K562 (cell line): ENCODE results near the gene MTSS2. TPM values are rescaled to one million over a fixed set of nuclear protein-coding genes. Genes with fewer than 3 reads are reported as not detected.

Source experiments
- ATAC-seq: fragments of 200-7000 bp; cut with Tn5 transposase; 3 replicates; pipeline ENCODE4 v1.9.1; 2020; ENCODE audit warnings: moderate library complexity
- BruUV-seq: library from RNA; stranded (reverse); fragments of 400-500 nt; replicated peaks from 2 replicates; lab custom pipeline; 2021; lab: Mats Ljungman, UMichigan
- CTCF ChIA-PET: fragments of 300-600 bp; formaldehyde crosslinking; extraction: SDS; loops from one replicate; lab custom pipeline; 2021; ENCODE audit warnings: low intra/inter-chr PET ratio; lab: Yijun Ruan, JAX
- POLR2A ChIA-PET: fragments of 300-600, 350-650 bp; sonication (Branson Sonifier 250); formaldehyde crosslinking; extraction: SDS; loops from one replicate; lab custom pipeline; 2021; ENCODE audit warnings: antibody characterized with exemption, inconsistent platforms; lab: Yijun Ruan, JAX
- DNase-seq, 4 experiments: peaks; one replicate each; pipeline versions ENCODE4 v3.0.0 to v3.0.0-alpha.2; 2011 to 2018; ENCODE audit warnings: low spot score in 3 of 4, mixed read lengths in 3 of 4; ENCODE audit errors: extremely low read depth in 1 of 4
- FAIRE-seq: peaks from 2 replicates; lab custom pipeline; 2011; peaks lifted over from hg19 to GRCh38; lab: Jason Lieb, UNC
- H2AFZ ChIP-seq: 2 replicates; pipeline ENCODE4 v1.6.0; 2011; ENCODE audit warnings: low read depth, low read length, control low read depth, inconsistent platforms
- H3K27ac ChIP-seq: fragments of 200-600 bp; 3 replicates; pipeline ENCODE4 v1.8.0; 2011; ENCODE audit warnings: low read depth, mild to moderate bottlenecking, control low read depth, inconsistent platforms, low read length, moderate library complexity, mixed read lengths; ENCODE audit errors: extremely low read depth
- H3K27me3 ChIP-seq, 2 experiments: fragments of 300-600 bp in 1 of 2; 2 replicates in 1 of 2; 3 replicates in 1 of 2; pipeline versions ENCODE4 v1.6.0 to v1.8.0; 2011; ENCODE audit warnings: inconsistent platforms in 2 of 2, low read length in 2 of 2, mild to moderate bottlenecking in 1 of 2, mixed read lengths in 1 of 2, moderate library complexity in 1 of 2; ENCODE audit not compliant: control insufficient read depth in 2 of 2, insufficient read depth in 2 of 2
- H3K36me3 ChIP-seq: fragments of 300-600 bp; 3 replicates; pipeline ENCODE4 v1.8.0; 2011; ENCODE audit warnings: mild to moderate bottlenecking, low read length, inconsistent platforms; ENCODE audit not compliant: control insufficient read depth, insufficient read depth
- H3K4me1 ChIP-seq, 2 experiments: fragments of 200-600 bp in 1 of 2; replicated peaks in 1 of 2; 2 replicates in 1 of 2; 3 replicates in 1 of 2; pipeline versions ENCODE4 v1.5.1 to v1.8.0; 2011; ENCODE audit warnings: inconsistent platforms in 2 of 2, low read length in 2 of 2, mild to moderate bottlenecking in 1 of 2, mixed read lengths in 1 of 2, moderate library complexity in 1 of 2; ENCODE audit not compliant: control insufficient read depth in 2 of 2, insufficient read depth in 2 of 2
- H3K4me2 ChIP-seq: 2 replicates; pipeline ENCODE4 v1.6.1; 2011; ENCODE audit warnings: low read length, control low read depth, inconsistent platforms, mixed read lengths; ENCODE audit not compliant: insufficient read depth
- H3K4me3 ChIP-seq: fragments of 200-600 bp; sonication (generic), shearing (Covaris generic); 2 replicates; pipeline ENCODE4 v1.5.1; 2016; ENCODE audit warnings: control low read depth, inconsistent platforms
- H3K79me2 ChIP-seq: fragments of 200-600 bp; 3 replicates; pipeline ENCODE4 v1.8.0; 2011; ENCODE audit warnings: low read length, inconsistent platforms; ENCODE audit not compliant: control insufficient read depth, insufficient read depth
- H3K9ac ChIP-seq, 2 experiments: 2 replicates each; pipeline versions ENCODE4 v1.6.0 to v1.6.1; 2011; ENCODE audit warnings: low read depth in 2 of 2, low read length in 2 of 2, control low read depth in 1 of 2, inconsistent platforms in 1 of 2, mild to moderate bottlenecking in 1 of 2, mixed read lengths in 1 of 2; ENCODE audit not compliant: insufficient read depth in 1 of 2
- H3K9me1 ChIP-seq: one replicate; pipeline ENCODE4 v1.6.0; 2011; ENCODE audit warnings: inconsistent platforms, mild to moderate bottlenecking, low read length, moderate library complexity; ENCODE audit not compliant: control insufficient read depth, insufficient read depth
- H3K9me3 ChIP-seq: replicated peaks from 2 replicates; pipeline ENCODE4 v1.5.1; 2011; ENCODE audit warnings: low read depth, low read length, inconsistent platforms; ENCODE audit not compliant: control insufficient read depth, insufficient read depth
- H4K20me1 ChIP-seq: replicated peaks from 2 replicates; pipeline ENCODE4 v1.6.1; 2011; ENCODE audit warnings: low read length, inconsistent platforms, mixed read lengths; ENCODE audit not compliant: control insufficient read depth, insufficient read depth
- CBX2 ChIP-seq: fragments of 200-600 bp; sonication (generic); IDR thresholded peaks from one replicate; pipeline ENCODE4 v1.6.1; 2012; ENCODE audit warnings: mild to moderate bottlenecking, low read length, inconsistent platforms; ENCODE audit not compliant: insufficient read depth, poor library complexity, severe bottlenecking
- JUN ChIP-seq, 2 experiments: sonication (generic) in 1 of 2; formaldehyde crosslinking in 1 of 2; IDR thresholded peaks; 2 replicates each; pipeline versions ENCODE4 v1.6.1 to v1.8.0; 2012 to 2022; ENCODE audit warnings: borderline replicate concordance in 2 of 2, mild to moderate bottlenecking in 2 of 2, improper control_type of control experiment in 1 of 2, low read depth in 1 of 2, low read length in 1 of 2, missing genetic modification reagents in 1 of 2
- MIER1 ChIP-seq: fragments of 450-650 bp; IDR thresholded peaks from 2 replicates; pipeline ENCODE4 v1.6.1; 2016; ENCODE audit warnings: antibody characterized with exemption, mild to moderate bottlenecking, low read depth
- MYC ChIP-seq, 2 experiments: fragments of 250-450 bp in 1 of 2; sonication (Bioruptor Pico) in 1 of 2; IDR thresholded peaks; 2 replicates each; pipeline versions ENCODE4 v1.5.1 to v1.6.1; 2012 to 2021; ENCODE audit warnings: low read depth in 2 of 2, borderline replicate concordance in 1 of 2, improper control_type of control experiment in 1 of 2, low read length in 1 of 2, mild to moderate bottlenecking in 1 of 2, moderate library complexity in 1 of 2
- NFXL1 ChIP-seq: fragments of 450-650 bp; formaldehyde crosslinking; IDR thresholded peaks from 2 replicates; pipeline ENCODE4 v1.4.0; 2021; ENCODE audit warnings: mild to moderate bottlenecking
- PHB ChIP-seq: fragments of 250-450 bp; sonication (Bioruptor Pico); IDR thresholded peaks from 2 replicates; pipeline ENCODE4 v1.5.0; 2021
- U2AF2 ChIP-seq: fragments of 200-400 bp; formaldehyde crosslinking; optimal IDR thresholded peaks from 2 replicates; pipeline ENCODE3; 2017; ENCODE audit warnings: low read depth, mild to moderate bottlenecking, low read length
- XRCC5 ChIP-seq: fragments of 200-400 bp; formaldehyde crosslinking; IDR thresholded peaks from 2 replicates; pipeline ENCODE4 v1.6.1; 2017; ENCODE audit warnings: low read depth, mild to moderate bottlenecking, low read length
- ZNF311 ChIP-seq: fragments of 250-450 bp; sonication (Bioruptor Pico); IDR thresholded peaks from 2 replicates; pipeline ENCODE4 v1.4.0; 2020; ENCODE audit warnings: mild to moderate bottlenecking, moderate library complexity
- ZNF444 ChIP-seq: fragments of 250-450 bp; sonication (Bioruptor Pico); IDR thresholded peaks from 2 replicates; pipeline ENCODE4 v1.4.0; 2020; ENCODE audit warnings: mild to moderate bottlenecking, moderate library complexity
- ZNF778 ChIP-seq: fragments of 450-650 bp; formaldehyde crosslinking; IDR thresholded peaks from 2 replicates; pipeline ENCODE4 v1.4.0; 2020; ENCODE audit warnings: mild to moderate bottlenecking, moderate library complexity
- WGBS: fragments of 100-300 bp; shearing (Covaris generic); methylation state at CpG from one replicate; pipeline ENCODE4 v1.1.6; 2016; ENCODE audit warnings: low coverage, mixed read lengths; ENCODE audit not compliant: insufficient coverage; ENCODE audit errors: missing lambda C conversion rate; 5-methylcytosine and 5-hydroxymethylcytosine counted together
- in situ Hi-C: fragments of 300-500 bp; cut with MboI; formaldehyde crosslinking; loops from 4 replicates; pipeline ENCODE4 v1.15.0; 2018; ENCODE audit warnings: inconsistent platforms, mixed read lengths
- intact Hi-C: fragments of 100-400 bp; cut with micrococcal nuclease; formaldehyde crosslinking; loops from 2 replicates; pipeline ENCODE4 v1.14.2; 2022
- polyA plus RNA-seq, 8 experiments: library from polyadenylated mRNA; depleted of rRNA in 4 of 8; stranded (reverse) in 5 of 8; unstranded in 3 of 8; fragments of >200 nt; fragmentation: Nextera tagmentation in 2 of 8; fragmentation: Illumina TruSeq in 1 of 8; extraction: Ambion mirVana in 2 of 8; extraction: Trizol in 1 of 8; gene quantifications; 2 replicates each; pipeline versions ENCODE4 v1.2.1 to v1.2.3, GENCODE V29; 2011 to 2014; ENCODE audit warnings: inconsistent platforms in 1 of 8, missing spikeins in 1 of 8
- total RNA-seq, 7 experiments: library from RNA; depleted of rRNA in 6 of 7; stranded (reverse); fragments of >200 nt in 6 of 7; fragmentation: Illumina TruSeq in 2 of 7; extraction: Trizol in 2 of 7; gene quantifications; 2 replicates each; pipeline versions ENCODE4 v1.2.1 to v1.2.3, GENCODE V29; 2011 to 2021; ENCODE audit warnings: low replicate concordance in 1 of 7
- TF ChIP-seq, protein P1 (sequence below): sonication (generic); formaldehyde crosslinking; IDR thresholded peaks from 2 replicates; pipeline ENCODE4 v1.8.0; 2023; ENCODE audit warnings: mild to moderate bottlenecking, missing genetic modification reagents
- TF ChIP-seq, protein P2 (sequence below): IDR thresholded peaks from 2 replicates; pipeline ENCODE4 v1.6.1; 2016; ENCODE audit warnings: missing genetic modification characterization, missing compliant biosample characterization

MTSS2 gene
- total and polyA plus RNA-seq, 9 of the 15 experiments (the other 6 are each of a cell fraction or from before 2014, with no cell fraction given) = 0.11 to 60.3 (median 16.9) TPM

DNA sequence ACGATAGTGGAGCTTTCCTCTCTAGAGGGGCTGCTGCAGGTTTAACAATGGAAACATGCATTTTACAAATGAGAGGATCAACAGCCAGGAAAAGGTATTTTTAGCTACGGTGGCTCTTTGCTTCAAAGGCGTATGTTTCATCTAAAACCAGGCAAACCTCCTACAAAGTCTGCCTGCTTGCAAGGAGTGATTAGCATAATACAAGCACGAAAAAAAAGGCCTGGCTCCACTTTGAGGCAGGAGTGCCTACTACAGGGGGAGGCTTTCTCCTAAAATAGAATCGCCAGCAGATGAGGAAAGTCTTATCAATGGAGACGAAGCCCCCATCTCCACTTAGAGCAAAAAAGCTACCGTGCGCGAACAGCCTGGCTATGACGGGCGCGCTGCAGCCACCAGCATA lies 27.1 kb upstream of the MTSS2 start:
- H3K4me2 ChIP-seq = no peak overlapping the region
- DNase-seq = no peak
- in situ Hi-C loops = no loop called here

More for the DNA sequence above, 27.1 kb upstream of the MTSS2 start:
- intact Hi-C loops = no loop called here
- peaks cover 2 to 14% of the 10 kb centered on the region in 2 experiments; a peak in 3 of 5 replicates for H3K4me1 ChIP-seq
- no peak overlapping the region for H3K27ac ChIP-seq
- H3K79me2 ChIP-seq = no peaks in the 10 kb centered on the region
- H3K9me1 ChIP-seq = peaks cover 3% of the 10 kb centered on the region
- ChIA-PET CTCF (no interaction called here), POLR2A (interaction anchor here (0.6 kb wide), 1 partner anchor 683 kb away, joined by 3 read pairs; no protein-coding TSS in a partner anchor)
- no peaks in the 10 kb centered on the region for H3K9me3 ChIP-seq
- H3K27me3 ChIP-seq = no peaks in the 10 kb centered on the region
- no TSS peak for BruUV-seq
- no peak overlapping the region for H2AFZ ChIP-seq
- H3K9ac ChIP-seq = no peak overlapping the region
- 79% methylated on average over 12 of the region's 12 CpGs for WGBS
- no peak for FAIRE-seq
- TF ChIP-seq, protein P1, sequence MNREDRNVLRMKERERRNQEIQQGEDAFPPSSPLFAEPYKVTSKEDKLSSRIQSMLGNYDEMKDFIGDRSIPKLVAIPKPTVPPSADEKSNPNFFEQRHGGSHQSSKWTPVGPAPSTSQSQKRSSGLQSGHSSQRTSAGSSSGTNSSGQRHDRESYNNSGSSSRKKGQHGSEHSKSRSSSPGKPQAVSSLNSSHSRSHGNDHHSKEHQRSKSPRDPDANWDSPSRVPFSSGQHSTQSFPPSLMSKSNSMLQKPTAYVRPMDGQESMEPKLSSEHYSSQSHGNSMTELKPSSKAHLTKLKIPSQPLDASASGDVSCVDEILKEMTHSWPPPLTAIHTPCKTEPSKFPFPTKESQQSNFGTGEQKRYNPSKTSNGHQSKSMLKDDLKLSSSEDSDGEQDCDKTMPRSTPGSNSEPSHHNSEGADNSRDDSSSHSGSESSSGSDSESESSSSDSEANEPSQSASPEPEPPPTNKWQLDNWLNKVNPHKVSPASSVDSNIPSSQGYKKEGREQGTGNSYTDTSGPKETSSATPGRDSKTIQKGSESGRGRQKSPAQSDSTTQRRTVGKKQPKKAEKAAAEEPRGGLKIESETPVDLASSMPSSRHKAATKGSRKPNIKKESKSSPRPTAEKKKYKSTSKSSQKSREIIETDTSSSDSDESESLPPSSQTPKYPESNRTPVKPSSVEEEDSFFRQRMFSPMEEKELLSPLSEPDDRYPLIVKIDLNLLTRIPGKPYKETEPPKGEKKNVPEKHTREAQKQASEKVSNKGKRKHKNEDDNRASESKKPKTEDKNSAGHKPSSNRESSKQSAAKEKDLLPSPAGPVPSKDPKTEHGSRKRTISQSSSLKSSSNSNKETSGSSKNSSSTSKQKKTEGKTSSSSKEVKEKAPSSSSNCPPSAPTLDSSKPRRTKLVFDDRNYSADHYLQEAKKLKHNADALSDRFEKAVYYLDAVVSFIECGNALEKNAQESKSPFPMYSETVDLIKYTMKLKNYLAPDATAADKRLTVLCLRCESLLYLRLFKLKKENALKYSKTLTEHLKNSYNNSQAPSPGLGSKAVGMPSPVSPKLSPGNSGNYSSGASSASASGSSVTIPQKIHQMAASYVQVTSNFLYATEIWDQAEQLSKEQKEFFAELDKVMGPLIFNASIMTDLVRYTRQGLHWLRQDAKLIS (CRISPR knock-in tag) = no peak
- TF ChIP-seq U2AF2 (no peak), ZNF311 (CRISPR knock-in tag) (no peak), ZNF778 (CRISPR knock-in tag) (no peak), NFXL1 (CRISPR knock-in tag) (no peak), PHB (no peak), MYC (IDR thresholded peaks at IDR 0.05; ENCODE audit: low read depth, low read length) (no peak), MYC (CRISPR knock-in tag; IDR thresholded peaks at IDR 0.05; ENCODE audit: borderline replicate concordance, low read depth) (no peak), XRCC5 (no peak), JUN (IDR thresholded peaks at IDR 0.05; ENCODE audit: borderline replicate concordance, low read depth, low read length) (no peak), JUN (CRISPR knock-in tag; IDR thresholded peaks at IDR 0.05; ENCODE audit: borderline replicate concordance) (no peak), MIER1 (no peak), ZNF444 (CRISPR knock-in tag) (no peak), CBX2 (no peak)
- TF ChIP-seq, protein P2, sequence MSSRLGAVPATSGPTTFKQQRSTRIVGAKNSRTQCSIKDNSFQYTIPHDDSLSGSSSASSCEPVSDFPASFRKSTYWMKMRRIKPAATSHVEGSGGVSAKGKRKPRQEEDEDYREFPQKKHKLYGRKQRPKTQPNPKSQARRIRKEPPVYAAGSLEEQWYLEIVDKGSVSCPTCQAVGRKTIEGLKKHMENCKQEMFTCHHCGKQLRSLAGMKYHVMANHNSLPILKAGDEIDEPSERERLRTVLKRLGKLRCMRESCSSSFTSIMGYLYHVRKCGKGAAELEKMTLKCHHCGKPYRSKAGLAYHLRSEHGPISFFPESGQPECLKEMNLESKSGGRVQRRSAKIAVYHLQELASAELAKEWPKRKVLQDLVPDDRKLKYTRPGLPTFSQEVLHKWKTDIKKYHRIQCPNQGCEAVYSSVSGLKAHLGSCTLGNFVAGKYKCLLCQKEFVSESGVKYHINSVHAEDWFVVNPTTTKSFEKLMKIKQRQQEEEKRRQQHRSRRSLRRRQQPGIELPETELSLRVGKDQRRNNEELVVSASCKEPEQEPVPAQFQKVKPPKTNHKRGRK (tag) = no peak
- no peaks in the 10 kb centered on the region for H4K20me1 ChIP-seq
- no peak for ATAC-seq
- H3K4me3 ChIP-seq = no peak overlapping the region
- peaks cover 5% of the 10 kb centered on the region; the same call in 1 of the 3 replicates for H3K36me3 ChIP-seq
